Measurements from ENCODE around the gene GP9. TPM values are rescaled to one million over a fixed set of nuclear protein-coding genes. Genes with fewer than 3 reads are reported as not detected.

Gene GP9
- total and polyA plus RNA-seq, 11 donors: not detected

- intact Hi-C loops (cut with DNase I): loop anchor here in 3 of 10 donors (10.0 kb wide), 1 partner anchor 186 kb away; the partner anchor contains the start of gene COPG1 (in 3 of the 3)
Observed at GRCh38 chr3:129058441-129059200, 2.0 kb upstream of the GP9 start.

GRCh38 chr3:129059311-129059958 is 1.1 kb upstream of the GP9 start:
- no peaks in the 10 kb centered on the region for H3K27me3 ChIP-seq
- intact Hi-C loops (cut with DNase I): loop anchor here in 3 of 10 donors (10.0 kb wide), 1 partner anchor 185 kb away; the partner anchor contains the start of gene COPG1 (in 3 of the 3)
- no peak for ATAC-seq
- H3K4me3 ChIP-seq: no peak overlapping the region
- H3K27ac ChIP-seq: peak overlapping the region in 1 of 12 donors; percentile 50
- TF ChIP-seq CTCF (IDR thresholded peaks at IDR 0.05) (no peak), POLR2A (IDR thresholded peaks at IDR 0.05) (no peak)
- H3K4me1 ChIP-seq: peaks cover 0 to 15% (median 1%) of the 10 kb centered on the region in 12 donors
- H3K9me3 ChIP-seq: no peaks in the 10 kb centered on the region
- DNase-seq: peak in 2 of 5 donors; percentile 24 to 32
- WGBS, 4 donors: 73 to 81% (median 77%) methylated on average over 11 of the region's 11 CpGs
- H3K36me3 ChIP-seq: no peaks in the 10 kb centered on the region

More at GRCh38 chr3:129058441-129059200, 2.0 kb upstream of the GP9 start:
- Histone ChIP-seq H3K9me3 (no peaks in the 10 kb centered on the region), H3K4me1 (peaks cover 0 to 20% (median 4%) of the 10 kb centered on the region in 12 donors), H3K27ac (no peak overlapping the region), H3K27me3 (no peaks in the 10 kb centered on the region), H3K36me3 (no peaks in the 10 kb centered on the region), H3K4me3 (no peak overlapping the region)
- WGBS, 4 donors: 58 to 74% (median 67%) methylated on average over 4 of the region's 4 CpGs
- no peak for TF ChIP-seq CTCF (IDR thresholded peaks at IDR 0.05)
- no peak for TF ChIP-seq POLR2A (IDR thresholded peaks at IDR 0.05)
- ATAC-seq (peak in 2 of 4 donors; percentile 24 to 28), DNase-seq (no peak)

- intact Hi-C loops (cut with DNase I): no loop called here
- no peak for ATAC-seq
Observed at GRCh38 chr3:129061023-129061887, 676 bp downstream of the GP9 start.

More at GRCh38 chr3:129061023-129061887, 676 bp downstream of the GP9 start:
- no peaks in the 10 kb centered on the region for H3K27me3 ChIP-seq
- H3K4me3 ChIP-seq: no peak overlapping the region
- WGBS, 4 donors: 91 to 95% (median 93%) methylated on average over 15 to 19 of the region's 19 CpGs
- TF ChIP-seq POLR2A (IDR thresholded peaks at IDR 0.05) (no peak), CTCF (IDR thresholded peaks at IDR 0.05) (no peak)
- no peaks in the 10 kb centered on the region for H3K9me3 ChIP-seq
- DNase-seq: no peak
- no peaks in the 10 kb centered on the region for H3K36me3 ChIP-seq
- peaks cover 0 to 15% (median 1%) of the 10 kb centered on the region in 12 donors for H3K4me1 ChIP-seq
- no peak overlapping the region for H3K27ac ChIP-seq

Measured in heart left ventricle (tissue), 16 donors.